COR-L47 (cell line): Measurements from ENCODE around the gene DCP2.

Source experiments
- DNase-seq: peaks from one replicate; lab custom pipeline; 2025; lab: John Stamatoyannopoulos, UW

Gene DCP2

GRCh38 chr5:112967520-112968083 is 9.0 kb upstream of the DCP2 start:
- DNase-seq: no peak

- no peak for DNase-seq
These were observed 8.0 kb upstream of the DCP2 start for GRCh38 chr5:112968411-112969106.

- DNase-seq: no peak
These were observed 5.3 kb upstream of the DCP2 start for GRCh38 chr5:112971276-112971675.

DNA sequence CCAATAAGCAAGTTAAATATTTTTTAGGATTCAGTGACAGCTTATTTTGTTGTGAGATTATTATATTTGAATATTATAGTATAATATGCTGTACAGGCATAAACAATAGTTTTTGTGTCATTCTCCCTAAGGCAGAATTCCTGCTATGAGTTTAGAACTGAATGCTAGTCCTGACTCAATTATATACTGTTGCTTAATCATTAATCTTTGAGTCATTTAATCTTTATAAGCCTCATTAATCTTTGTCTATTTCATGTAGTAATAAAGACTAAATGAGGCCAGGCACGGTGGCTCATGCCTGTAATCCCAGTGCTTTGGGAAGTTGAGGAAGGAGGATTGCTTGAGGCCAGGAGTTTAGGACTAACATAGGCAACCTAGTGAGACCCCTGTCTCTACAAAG is 3.6 kb upstream of the DCP2 start:
- DNase-seq: no peak

- DNase-seq: no peak
These were observed 2.7 kb upstream of the DCP2 start for GRCh38 chr5:112973904-112974303.

DNA sequence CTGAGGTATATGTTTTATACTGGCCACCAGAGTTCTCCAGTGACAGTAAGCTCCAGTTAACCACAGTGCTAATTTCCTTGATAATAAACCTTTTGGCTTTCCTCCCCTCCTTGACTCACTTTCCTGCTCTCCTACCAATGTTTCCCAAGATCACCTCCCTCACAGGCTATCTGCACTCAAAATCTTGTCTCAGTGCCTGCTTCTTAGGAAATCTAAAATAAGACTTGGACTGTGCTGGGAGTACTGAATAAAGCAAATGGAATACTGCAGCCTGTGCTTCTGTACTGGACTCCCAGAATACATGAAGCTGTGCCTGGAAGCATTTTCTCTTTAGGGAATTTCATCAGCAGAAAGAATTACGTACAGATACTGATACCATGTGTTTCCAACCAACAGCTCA is 1.7 kb upstream of the DCP2 start:
- no peak for DNase-seq

GRCh38 chr5:112975721-112976431 is 722 bp upstream of the DCP2 start:
- no peak for DNase-seq

- no peak for DNase-seq
These were observed 853 bp downstream of the DCP2 start for GRCh38 chr5:112977440-112977861.

GRCh38 chr5:112978836-112979235 is 2.2 kb downstream of the DCP2 start:
- no peak for DNase-seq

DNA sequence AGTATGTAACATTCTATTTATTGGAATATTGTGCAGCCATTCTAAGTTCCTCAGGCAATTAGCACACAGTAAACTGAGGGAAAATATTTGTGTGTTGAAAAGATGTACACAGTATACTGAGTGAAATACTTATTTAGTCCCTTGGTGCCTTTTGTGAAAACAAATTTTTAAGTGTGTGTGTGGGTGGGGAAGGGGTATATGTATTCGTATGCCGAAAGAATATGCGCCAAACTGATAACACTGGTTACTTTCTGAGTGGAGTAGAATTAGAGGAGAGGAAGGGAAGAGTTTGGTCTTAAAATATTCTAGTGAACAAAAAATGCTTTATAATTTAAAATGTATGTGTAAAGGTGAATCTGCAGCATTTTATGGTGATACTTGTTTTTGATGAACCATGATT is 3.1 kb downstream of the DCP2 start:
- no peak for DNase-seq

DNA sequence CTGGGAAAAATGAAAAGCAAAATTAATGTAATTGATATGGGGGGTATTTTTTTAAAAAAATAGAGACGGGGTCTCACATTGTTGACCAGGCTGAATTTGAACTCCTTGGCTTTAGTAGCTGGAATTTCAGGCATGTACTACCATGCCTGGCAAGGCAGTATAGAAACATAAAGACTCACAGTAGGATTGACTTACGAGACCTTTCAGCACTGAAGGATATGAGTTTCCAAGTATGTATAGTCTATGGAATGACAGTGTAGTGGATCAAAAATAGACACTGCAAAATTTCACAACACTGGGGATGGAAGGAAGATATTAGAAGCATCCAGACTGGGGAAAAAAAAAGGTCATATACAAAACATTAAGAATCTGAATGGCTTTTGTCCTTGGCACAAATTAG is 6.8 kb downstream of the DCP2 start:
- DNase-seq: no peak

DNA sequence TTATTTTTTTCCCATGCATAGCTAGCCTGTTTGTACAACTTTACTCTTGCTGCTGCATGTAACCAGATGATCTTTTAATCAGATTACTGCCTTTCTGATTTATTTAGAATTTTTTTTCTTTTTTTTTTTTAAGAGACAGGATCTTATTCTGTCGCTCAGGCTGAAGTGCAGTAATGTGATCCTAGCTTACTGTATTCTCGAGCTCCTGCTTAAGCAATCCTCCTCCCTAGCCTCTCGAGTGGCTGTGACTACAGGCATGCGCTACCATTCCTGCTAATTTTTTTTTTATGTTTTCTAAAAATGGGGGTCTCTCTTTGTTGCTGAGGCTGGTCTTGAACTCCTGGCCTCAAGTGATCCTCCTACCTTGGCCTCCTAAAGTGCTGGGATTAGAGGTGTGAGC is 9.6 kb downstream of the DCP2 start:
- no peak for DNase-seq

DNA sequence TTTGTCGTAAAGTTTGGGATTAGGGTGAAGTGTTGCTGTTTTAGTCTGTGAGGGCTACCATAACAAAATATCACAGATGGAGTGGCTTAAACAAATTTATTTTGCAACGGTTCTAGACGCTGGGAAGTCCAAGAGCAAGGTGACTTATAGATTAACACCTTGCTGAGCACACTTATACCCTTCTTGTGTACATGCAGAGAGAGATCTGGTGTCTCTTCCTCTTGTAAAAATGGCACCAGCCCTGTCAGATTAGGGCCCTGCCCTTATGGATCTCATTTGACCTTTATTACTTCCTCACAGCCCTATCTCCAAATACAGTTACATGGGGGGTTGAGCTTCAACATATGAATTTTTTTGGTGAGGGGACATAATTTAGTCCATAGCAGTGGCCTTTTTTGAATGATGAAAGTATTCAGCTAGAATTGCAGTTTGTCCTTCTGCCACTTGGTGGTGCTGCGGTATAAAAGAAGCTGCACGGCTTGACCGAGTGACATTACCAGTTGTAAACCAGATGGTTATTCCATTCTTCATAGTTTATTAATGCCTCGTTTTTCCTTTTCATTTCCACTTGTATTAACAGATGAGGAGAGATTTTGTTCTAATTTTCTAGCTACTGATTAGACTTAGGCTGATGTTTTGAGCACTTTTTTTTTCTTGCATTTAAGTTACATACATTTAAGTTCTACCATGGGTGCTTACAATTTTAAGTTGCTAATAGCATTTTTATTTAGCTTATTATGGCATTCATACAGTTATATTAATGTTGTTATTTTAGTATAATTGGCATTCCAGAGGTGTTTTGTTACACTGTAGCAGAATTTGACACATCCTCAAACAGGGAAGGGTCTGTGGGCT is 19.4 kb downstream of the DCP2 start:
- peak; percentile 52 for DNase-seq

GRCh38 chr5:112996830-112997374 is 20.3 kb downstream of the DCP2 start:
- DNase-seq: no peak

GRCh38 chr5:112998296-112998695 is 21.7 kb downstream of the DCP2 start:
- no peak for DNase-seq

GRCh38 chr5:113000466-113000865 is 23.9 kb downstream of the DCP2 start:
- no peak for DNase-seq

- DNase-seq: no peak
These were observed 25.8 kb downstream of the DCP2 start for GRCh38 chr5:113002423-113002822.

GRCh38 chr5:113003763-113004162 is 27.2 kb downstream of the DCP2 start:
- no peak for DNase-seq

DNA sequence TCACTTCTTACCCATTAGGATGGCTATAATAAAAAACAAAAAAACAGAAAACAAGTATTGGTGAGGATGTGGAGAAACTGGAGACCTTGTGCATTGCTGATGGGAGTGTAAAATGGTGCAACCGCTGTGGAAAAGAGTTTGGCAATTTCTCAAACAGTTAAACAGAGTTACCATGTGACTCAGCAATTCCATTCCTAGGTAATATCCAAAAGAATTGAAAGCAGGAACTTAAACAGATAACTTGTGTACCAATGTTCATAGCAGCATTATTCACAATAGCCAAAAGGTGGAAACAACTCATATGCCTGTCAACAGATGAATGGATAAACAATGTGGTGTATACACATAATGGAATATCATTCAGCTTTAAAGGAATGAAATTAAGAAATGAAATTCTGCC is 28.9 kb downstream of the DCP2 start:
- DNase-seq: no peak

- DNase-seq: no peak
These were observed 41.5 kb downstream of the DCP2 start for GRCh38 chr5:113017881-113018635.

DNA sequence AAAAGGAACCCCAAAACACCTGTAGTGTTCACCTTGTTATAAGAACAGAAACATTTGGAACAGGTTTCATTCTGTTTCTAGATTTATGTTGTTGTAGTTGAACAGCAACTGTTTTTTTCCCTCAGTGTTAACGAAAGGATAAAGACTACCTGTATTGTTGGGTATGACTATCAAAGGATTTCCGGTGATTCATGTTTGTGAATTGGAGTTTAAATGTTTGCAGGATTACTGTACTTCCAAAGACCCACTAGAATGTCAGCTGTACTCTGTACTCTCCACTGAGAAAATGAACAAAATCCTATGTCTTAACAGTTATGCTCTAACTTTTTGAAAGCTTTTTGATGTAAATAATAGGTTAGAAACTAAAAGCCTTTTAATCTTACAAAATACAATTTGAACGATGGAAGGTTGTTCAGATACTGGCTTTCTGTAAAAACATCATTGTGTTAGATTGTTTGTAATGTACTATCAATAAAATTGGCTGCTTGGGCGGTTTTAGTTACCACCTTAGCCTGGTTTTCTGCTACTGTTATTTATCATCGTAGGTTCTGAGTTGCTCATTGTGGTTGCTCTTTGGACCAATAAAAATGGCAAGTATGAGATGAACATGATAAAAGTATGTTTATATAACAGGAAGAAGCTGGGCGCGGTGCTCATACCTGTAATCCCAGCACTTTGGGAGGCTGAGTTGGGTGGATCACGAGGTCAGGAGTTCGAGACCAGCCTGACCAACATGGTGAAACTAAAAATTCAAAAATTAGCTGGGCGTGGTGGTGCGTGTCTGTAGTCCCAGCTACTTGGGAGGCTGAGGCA is 44.1 kb downstream of the DCP2 start:
- no peak for DNase-seq
